ENCODE data around the gene TMEM154. TPM values are rescaled to one million over a fixed set of nuclear protein-coding genes. Genes with fewer than 3 reads are reported as not detected.

Gene TMEM154
- total RNA-seq, 4 donors from 2014 or later = 0.38 to 56.9 (median 2.5) TPM

DNA sequence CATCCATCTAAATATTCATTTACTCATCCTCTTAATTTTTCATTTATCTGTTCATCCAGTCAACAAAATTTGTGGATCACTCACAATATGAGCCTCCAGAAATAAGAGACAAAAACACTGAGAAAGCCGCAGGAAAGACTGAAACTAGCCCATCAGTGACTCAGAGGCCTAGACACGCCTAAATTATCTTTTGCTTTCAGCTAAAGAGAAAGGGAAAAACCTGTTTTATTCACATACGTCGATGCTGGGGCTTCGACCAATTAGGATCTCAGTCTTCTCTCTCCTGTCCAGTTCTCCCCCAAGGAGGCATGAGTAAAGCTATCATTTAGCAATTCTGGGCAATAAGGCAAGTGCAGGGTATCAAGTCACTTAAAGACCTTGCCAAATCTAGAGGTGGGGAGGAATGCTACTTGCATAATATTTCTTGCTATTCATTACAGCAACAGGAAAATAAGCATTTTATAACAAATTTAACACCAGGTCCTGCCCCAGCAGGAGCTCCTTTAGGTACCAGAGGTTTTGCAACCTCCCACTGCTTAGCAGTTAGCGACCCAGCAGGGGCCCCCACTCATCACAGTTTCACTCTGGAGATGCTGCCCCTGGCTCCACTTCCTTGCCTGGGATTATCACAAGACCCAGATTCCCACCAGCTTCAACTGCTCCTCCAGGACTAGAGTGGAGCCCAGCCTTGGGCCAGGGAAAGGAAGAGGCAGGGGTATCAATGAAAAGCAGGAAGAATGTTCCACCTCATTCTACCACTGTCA is 30.1 kb upstream of the TMEM154 start:
- H3K36me3 ChIP-seq = no peaks in the 10 kb centered on the region
- TF ChIP-seq CTCF (IDR thresholded peaks at IDR 0.05) (no peak), POLR2A (IDR thresholded peaks at IDR 0.05) (no peak)
- peaks cover 0 to 1% (median 0%) of the 10 kb centered on the region in 4 donors for H3K9me3 ChIP-seq
- no peaks in the 10 kb centered on the region for H3K4me1 ChIP-seq
- H3K27me3 ChIP-seq = no peaks in the 10 kb centered on the region
- H3K27ac ChIP-seq = no peak overlapping the region
- DNase-seq = no peak
- no peak overlapping the region for H3K4me3 ChIP-seq

- no peaks in the 10 kb centered on the region for H3K27me3 ChIP-seq
- no peak for TF ChIP-seq POLR2A (IDR thresholded peaks at IDR 0.05)
- no peak for TF ChIP-seq CTCF (IDR thresholded peaks at IDR 0.05)
- no peak overlapping the region for H3K27ac ChIP-seq
- H3K9me3 ChIP-seq = no peaks in the 10 kb centered on the region
- no peak overlapping the region for H3K4me3 ChIP-seq
- no peaks in the 10 kb centered on the region for H3K4me1 ChIP-seq
- no peak for DNase-seq
- no peaks in the 10 kb centered on the region for H3K36me3 ChIP-seq
Measured at GRCh38 chr4:152708796-152709195, 29.0 kb upstream of the TMEM154 start.

DNA sequence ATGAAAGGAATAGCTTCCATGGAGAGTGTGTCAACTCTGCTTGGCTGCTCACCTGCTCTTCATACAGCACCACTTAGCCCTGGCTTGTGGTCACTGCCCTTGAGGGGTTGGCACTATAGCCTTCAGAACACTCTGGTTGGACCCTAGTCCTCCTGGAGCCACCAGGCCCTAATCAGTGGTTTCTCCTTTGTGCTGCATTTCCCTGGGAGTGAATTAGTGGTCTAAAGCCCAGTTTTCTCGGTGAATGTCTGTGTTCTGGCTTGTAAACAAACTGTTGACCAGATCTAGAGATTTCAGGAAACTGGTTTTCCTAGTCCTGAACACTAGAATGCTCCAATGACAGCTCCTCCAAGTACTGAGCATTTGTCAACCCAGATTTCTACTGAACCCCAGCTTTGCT is 28.6 kb upstream of the TMEM154 start:
- no peak for DNase-seq
- H3K36me3 ChIP-seq = no peaks in the 10 kb centered on the region
- H3K27ac ChIP-seq = no peak overlapping the region
- no peaks in the 10 kb centered on the region for H3K27me3 ChIP-seq
- H3K4me3 ChIP-seq = no peak overlapping the region
- H3K9me3 ChIP-seq = no peaks in the 10 kb centered on the region
- TF ChIP-seq POLR2A (IDR thresholded peaks at IDR 0.05) (no peak), CTCF (IDR thresholded peaks at IDR 0.05) (no peak)
- no peaks in the 10 kb centered on the region for H3K4me1 ChIP-seq

- H3K27me3 ChIP-seq = no peaks in the 10 kb centered on the region
Measured at GRCh38 chr4:152707632-152708031, 27.8 kb upstream of the TMEM154 start.

GRCh38 chr4:152705903-152706302 is 26.1 kb upstream of the TMEM154 start:
- Histone ChIP-seq H3K9me3 (no peaks in the 10 kb centered on the region), H3K27ac (no peak overlapping the region), H3K4me3 (no peak overlapping the region), H3K36me3 (no peaks in the 10 kb centered on the region), H3K27me3 (no peaks in the 10 kb centered on the region), H3K4me1 (no peaks in the 10 kb centered on the region)
- no peak for DNase-seq
- no peak for TF ChIP-seq POLR2A (IDR thresholded peaks at IDR 0.05)
- TF ChIP-seq CTCF (IDR thresholded peaks at IDR 0.05) = no peak

More at GRCh38 chr4:152707632-152708031, 27.8 kb upstream of the TMEM154 start:
- no peak overlapping the region for H3K4me3 ChIP-seq
- H3K27ac ChIP-seq = no peak overlapping the region
- no peak for TF ChIP-seq CTCF (IDR thresholded peaks at IDR 0.05)
- TF ChIP-seq POLR2A (IDR thresholded peaks at IDR 0.05) = no peak
- no peak for DNase-seq
- no peaks in the 10 kb centered on the region for H3K9me3 ChIP-seq
- H3K4me1 ChIP-seq = no peaks in the 10 kb centered on the region
- no peaks in the 10 kb centered on the region for H3K36me3 ChIP-seq

All from Peyer's patch (tissue), 4 donors.